AG08396 (cell line): ENCODE measurements around the gene MAMDC2.
A peak's percentile ranks its signal among the peaks of the same experiment; 100 is the strongest.
"Not testable (repeated sequence)": the region's sequence is repeated elsewhere in the genome, so short reads cannot be mapped to it uniquely, and the experiment has no call there.

Source experiments
- DNase-seq: peaks from one replicate; pipeline ENCODE4 v3.0.0; 2012; ENCODE audit warnings: low spot score, mixed read lengths

Gene MAMDC2

DNA sequence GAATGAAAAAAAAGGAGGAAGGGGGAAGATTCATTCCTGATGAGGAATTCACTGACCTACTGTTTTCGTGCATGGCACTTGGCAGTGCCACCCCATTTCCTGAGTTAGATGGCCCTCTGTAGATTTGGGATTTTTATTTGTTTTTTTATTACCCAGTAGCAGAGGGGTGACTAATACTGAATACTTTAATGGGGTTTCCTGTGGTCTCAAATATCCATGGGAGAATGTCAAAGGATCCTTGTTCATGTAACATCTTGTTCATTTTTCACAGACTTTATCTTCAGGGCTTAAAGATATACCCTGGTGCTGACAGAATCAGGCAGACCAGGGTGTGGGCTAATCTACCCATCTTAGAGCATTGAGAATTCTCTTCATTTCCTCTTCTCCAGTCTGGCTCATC lies 93.0 kb downstream of the MAMDC2 start:
- no peak for DNase-seq

DNA sequence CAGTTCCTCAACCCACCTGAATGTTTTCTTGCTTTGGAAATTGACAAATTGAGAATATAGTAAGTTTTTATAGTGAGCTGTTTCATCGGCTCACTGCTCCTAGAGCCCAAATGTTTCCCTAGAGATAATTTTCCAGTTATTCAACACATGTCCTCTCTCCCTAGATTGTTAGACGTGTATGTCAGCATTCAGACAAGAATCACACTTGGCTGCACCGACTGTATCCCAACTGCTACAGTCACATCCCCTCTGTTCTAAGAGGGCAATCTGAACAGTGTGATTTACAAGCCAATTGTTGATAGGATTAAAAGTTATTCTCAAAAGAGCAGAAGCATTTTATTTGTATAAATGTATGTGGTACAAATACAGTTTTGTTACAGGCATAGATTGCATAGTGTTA lies 93.9 kb downstream of the MAMDC2 start:
- no peak for DNase-seq

DNA sequence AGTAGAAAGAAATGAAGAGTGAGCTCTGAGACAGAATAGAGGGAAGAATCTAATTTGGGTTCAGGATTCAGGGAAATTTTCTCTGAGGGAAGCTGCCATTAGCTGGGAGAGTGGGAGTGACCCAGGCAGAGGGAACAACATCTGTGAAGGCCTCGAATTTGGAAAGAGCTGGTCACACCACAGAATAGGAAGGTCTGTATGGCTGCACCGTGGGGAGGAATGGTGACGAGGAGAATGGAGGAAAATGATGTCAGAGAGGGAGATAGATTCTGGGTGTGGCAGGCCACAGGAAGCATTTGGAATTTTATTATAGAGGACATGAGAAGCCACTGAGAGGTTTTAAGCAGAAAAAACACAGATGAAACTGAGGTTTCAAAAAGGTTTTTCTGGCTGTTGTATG lies 98.5 kb downstream of the MAMDC2 start:
- no peak for DNase-seq

DNA sequence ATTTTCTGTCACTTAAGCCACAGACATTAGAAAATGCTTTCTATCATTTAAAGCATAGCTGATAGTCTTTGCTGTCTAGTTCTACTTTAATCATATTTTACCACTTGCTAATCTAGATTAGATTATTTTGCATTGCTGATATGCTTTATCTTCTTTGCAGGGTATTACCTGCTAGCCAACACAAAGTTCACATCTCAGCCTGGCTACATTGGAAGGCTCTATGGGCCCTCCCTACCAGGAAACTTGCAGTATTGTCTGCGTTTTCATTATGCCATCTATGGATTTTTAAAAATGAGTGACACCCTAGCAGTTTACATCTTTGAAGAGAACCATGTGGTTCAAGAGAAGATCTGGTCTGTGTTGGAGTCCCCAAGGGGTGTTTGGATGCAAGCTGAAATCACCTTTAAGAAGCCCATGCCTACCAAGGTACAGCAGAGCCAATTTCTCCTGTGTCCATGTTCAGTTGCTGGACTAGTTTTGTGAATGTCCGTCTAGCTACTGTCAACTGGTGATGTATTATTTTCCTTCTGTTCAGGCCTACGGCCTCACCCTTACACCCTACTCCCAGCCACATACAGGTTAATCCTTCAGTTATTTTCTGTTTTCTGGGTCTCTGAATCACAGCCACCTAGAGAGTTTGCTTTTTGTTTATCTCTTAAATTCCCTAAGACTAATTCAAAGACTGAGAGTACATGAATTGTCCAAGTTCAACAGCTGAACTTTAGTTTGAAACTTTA lies 99.9 kb downstream of the MAMDC2 start:
- DNase-seq, result no peak

DNA sequence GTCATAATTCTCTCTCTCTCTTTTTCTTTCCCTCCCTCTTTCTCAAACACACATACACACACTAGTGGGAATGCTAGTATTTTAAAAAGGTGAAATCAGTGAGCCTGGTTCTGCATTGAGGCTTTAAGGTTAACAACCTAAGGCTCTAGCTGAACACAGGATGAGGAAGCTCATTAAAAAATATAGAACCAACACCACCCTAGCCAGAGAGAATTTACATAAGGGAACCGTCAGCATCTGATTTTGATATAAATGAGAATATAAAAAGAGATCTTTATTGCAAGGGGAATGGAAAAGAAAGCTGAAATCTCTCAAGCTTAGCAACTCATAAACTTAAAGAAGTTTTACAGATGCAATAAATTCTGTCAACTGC lies 100.5 kb downstream of the MAMDC2 start:
- no peak for DNase-seq

DNA sequence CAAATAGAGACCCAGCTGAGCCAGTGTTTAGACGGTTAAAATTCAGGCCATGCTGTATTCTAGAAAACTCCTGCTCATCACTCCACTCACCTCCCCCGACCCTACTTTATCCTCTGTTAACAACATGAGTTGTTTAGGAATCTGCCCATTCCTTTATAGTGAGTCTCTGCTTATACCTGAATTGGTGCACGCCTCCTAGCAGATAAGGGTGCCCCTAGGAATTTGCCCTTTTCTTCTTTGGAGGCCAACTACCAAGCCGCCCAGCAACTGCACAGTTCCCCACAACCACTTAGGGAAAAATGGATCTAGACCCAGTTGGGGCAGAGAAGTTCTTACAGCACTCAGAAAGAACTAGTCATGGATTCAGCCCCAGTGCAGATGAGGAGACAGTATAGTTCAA lies 102.3 kb downstream of the MAMDC2 start:
- DNase-seq, result no peak

DNA sequence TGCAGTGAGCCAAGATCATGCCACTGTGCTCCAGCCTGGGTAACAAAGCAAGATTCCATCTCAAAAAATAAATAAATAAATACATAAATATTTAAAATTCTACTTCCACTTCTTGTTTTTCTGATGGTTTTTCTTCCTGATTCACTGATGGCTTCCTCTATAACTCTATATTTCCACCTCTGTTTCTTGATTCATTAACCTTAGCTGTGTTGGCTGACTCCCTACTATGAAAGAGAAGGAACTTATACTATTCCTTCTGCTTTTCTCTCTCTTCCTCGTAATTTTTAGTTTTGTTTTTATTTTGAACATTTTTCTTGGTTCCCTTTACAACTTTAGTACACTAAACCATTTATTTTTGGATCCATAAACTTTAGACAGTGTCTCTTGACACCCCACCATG lies 103.5 kb downstream of the MAMDC2 start:
- DNase-seq, result no peak

DNA sequence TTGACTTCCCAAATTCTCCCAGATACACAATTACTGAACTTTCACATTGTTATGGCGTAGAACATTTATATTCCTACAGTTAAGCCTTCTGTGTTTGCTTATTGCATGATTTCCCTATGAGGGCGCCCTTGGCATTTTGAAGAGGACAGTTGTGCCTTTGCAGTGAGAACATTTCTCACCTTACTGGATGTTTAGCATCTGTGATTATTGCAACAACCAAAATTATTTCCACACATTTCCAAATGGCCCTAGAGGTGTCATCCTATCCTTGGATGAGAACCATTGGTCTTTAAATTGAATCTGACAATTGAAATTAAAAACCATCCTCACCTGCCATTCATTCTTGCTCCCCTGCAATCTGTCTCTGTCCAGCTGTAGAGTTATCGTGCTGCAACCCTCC lies 104.0 kb downstream of the MAMDC2 start:
- no peak for DNase-seq

DNA sequence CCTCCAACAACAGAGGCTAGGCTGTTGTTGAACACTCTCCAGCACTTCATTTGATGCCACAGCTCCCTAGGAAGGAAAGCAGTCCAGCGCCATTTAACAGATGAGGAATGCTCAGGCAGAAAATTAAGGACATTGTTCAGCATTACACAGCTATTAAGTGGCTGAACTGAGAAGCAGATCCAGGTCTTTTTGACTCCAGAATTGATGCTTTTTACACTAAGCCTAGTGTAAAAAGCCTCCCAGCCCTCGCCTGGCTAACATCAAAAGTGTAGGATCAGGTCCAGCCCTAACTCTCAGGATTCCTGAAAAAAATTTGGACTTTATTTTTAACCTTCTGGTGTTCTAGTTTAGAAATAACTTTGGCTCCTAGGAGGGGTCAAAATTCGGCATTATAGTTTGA lies 108.7 kb downstream of the MAMDC2 start:
- no peak for DNase-seq

DNA sequence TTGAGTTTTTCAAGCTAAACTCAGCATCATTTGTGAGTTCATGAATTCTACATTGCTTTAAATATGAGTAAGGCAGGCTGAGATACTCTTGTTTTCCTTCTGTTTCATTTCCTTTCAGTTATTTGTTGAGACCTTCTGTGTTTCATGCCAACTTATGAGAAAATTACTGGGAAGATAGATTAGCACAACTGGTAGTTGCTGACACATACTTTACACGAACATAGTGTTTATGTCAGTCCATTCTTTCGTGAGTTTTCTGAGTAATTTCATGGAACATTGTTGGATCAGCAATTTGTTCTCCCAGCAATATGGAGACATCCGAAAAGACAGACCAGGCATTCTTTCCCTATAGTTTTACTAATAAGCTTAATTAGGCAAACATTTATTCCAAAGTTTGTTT lies 113.1 kb downstream of the MAMDC2 start:
- no peak for DNase-seq

DNA sequence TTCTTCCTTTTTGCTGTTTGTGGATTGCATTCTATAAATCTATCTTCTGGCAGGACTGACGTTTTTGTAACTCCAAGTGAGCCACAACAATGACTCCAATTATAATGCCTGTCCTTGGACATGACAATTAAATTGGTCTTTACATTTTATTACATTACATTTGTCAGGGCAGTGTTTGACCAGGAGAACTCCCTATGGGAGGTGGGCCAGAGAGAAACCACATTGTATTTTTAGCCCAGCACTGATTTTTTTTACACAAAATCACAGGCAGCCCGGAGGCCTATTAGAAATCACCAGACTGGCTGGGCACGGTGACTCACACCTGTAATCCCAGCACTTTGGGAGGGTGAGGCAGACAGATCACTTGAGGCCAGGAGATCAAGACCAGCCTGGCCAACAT lies 116.0 kb downstream of the MAMDC2 start:
- DNase-seq, result no peak

DNA sequence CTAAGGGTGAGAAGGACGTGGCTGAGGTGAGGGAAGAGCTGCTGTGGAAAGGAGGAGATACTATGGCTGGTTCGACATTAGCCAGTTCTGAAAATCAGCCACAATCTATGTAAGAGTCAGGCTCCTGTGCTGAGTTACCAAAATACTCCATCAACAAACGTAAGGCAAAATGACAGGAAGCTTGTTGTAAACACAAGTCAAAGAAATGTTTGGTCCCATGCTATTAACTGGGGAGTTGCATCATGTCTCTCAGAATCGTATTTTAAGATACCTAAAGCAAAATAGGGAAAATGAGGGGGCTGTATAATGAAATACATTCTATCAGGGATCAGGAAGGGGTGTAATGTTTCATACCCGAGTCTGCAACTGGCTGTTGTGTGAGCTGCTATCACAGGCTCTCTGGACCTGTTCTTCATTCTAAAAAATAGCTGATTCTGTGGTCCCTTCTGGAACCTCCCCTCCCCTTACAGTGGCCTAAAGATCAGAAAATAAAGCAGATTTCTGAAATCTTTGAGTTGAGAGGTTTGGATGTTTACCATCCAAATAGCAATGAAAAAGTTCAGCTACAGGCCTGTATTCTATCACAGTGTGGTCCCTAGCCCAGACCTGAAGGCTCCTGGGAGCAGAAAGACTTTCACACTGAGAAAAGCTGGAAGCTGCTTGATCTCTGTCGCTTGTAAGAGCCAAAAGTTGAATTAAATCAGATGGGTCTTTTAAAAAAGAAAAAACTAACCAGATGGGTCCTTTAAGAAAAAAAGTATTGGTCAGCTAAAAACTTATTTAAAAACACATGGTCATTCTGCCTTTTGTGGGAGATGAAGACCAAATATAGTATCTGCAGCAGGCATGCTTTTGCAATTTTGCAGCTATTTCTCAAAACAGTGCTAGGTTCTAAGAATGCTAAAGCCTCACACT lies 117.3 kb downstream of the MAMDC2 start:
- no peak for DNase-seq

DNA sequence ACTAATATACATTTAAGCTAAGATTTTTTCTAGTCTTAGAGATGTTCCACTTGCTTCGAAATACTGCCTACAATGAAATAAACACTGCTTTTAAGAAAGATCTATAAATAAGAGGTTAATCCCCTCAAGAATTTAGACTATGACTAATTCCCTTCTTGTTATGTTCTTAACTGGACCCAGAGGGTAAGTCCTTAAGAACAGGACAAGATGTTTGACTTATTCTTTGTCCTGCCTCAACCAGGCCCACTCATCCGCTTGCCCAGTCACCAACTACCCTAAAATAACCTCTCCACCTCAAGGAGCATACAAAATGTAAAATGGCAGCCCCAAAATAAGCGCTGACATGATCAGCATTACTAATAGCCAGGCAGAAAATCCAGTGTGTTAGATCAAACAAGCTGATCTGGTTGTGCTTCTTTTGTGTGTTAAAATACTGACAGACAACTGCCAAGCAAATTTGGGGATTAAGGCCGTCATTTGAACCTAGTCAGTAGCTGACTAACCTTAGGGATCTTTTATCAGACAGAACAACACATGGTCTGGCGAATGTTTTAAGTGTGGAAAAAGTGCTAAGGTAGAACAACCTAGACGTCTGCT lies 121.5 kb downstream of the MAMDC2 start:
- no peak for DNase-seq

DNA sequence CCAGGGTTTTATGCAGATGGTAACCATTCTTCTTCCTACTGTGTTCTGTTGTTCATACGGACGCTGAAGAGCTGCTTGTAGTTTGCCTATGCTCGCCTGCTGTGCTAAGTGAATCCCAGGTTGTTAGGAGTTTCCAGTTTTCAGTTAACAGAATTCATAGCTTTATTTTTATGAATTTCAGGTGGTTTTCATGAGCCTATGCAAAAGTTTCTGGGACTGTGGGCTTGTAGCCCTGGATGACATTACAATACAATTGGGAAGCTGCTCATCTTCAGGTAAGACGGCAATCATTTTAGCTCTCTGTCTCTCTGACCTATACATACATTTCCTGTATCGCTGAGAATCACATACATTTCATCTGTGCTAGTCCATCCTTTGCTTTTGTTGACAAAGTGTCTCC lies 124.9 kb downstream of the MAMDC2 start:
- no peak for DNase-seq

DNA sequence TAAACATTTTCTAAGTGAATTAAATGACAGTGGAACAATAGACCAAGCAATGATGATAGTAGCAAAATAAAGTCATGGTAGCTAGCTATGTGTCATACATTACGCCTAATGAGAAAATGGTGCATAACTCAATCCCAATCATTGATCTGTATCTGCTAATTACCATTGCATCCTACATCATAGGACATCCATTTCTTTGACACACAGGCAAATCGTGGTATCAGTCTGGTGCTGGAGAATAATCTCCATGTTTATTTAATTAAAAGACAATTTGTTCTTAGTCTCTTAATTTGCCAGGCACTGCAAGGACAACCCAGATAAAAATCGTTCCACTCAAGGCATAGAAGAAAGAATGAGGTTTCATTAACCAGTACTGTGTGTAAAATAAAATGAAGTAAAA lies 125.6 kb downstream of the MAMDC2 start:
- DNase-seq, result no peak

DNA sequence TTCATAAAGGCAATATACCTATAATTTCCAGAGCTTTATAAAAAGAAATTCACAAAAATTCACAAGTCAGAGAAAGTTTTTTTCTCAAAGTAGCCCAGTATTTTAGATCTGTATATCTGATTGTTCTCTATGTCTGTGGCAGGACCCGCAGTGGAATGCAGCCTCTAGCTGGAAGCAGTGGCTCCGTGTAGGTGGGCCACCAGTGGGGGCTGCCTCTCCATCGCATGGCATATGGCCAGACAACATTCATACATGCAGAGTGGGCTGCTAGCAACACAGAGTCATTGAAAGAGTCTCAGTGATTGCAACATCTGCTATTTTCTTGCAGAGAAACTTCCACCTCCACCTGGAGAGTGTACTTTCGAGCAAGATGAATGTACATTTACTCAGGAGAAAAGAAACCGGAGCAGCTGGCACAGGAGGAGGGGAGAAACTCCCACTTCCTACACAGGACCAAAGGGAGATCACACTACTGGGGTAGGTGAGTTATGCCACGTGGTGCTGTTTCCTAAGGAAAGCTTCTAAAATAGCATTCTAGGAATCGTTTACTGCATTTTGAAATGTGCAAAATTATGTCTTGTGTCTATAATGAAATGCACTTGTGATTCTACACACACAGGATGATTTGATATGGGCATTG lies 126.6 kb downstream of the MAMDC2 start:
- no peak for DNase-seq

DNA sequence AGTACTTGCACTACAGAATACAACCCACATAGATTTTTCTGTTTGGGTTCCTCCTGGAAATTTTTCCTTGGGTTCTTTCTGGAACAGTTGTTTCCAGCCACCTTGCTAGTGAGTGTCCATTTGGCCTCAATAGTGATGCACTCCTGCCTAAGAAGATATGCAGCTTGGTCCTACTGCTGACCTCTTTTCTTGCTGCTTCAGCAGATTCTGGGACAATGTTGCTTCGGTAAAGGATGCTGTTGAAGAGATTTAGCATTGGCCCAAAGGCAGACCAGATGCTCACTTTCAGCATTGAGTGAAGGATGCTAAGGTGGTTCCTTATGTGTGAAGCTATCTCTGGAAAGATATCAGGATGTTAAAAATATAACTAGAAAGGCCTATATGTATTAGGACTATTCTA lies 128.9 kb downstream of the MAMDC2 start:
- DNase-seq, result no peak

DNA sequence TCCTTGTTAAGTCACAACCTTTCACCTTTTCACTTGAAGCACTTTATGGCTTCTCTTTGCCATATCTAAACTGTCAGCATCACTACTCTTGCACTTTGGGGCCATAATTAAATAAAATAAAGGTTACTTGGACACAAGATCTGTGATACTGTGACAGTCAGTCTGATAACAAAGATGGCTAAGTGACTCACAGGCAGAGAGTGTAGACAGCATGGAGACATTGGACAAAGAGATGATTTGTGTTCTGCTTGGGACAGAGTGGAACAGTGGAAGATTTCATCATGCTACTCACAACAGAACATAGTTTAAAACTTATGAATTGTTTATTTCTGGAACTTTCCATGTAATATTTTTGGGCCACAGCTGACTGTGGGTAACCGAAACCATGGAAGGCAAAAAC lies 133.5 kb downstream of the MAMDC2 start:
- DNase-seq, result no peak

DNA sequence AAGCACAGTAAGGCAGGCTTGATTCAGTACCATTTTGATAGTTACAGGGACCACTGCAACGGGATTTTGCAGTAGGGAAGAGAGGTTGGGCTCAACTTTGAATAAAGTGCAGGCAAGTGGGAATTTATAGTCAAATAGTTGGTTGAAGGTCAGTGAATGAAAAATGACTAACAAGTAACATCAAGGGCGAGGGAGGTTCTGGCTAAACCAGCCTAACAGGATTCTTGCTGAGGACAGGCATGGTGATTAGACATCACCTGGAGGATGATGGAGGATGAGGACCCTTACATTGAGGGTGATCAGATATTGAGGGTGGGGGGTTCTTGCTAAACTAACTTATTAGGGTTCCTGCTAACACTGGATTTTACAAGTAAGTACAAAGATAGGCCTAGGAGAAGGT lies 149.1 kb downstream of the MAMDC2 start:
- no peak for DNase-seq

DNA sequence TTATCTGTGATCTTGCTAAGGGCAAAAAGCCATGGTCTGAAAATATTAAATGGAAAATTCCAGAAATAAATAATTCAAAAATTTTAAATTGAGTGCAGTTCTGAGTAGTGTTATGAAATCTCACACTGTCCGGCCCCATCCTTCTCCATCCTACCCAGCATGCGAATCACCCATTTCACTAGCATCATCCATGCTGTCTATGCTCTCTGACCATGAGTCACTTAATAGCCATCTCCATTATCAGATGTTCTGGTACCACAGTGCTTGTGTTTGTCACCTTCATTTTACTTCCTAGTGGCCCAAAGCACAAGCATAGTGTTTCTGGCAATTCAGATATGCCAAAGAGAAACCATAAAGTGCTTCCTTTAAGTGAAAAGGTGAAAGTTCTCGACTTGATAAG lies 151.8 kb downstream of the MAMDC2 start:
- DNase-seq, result peak; percentile 33

DNA sequence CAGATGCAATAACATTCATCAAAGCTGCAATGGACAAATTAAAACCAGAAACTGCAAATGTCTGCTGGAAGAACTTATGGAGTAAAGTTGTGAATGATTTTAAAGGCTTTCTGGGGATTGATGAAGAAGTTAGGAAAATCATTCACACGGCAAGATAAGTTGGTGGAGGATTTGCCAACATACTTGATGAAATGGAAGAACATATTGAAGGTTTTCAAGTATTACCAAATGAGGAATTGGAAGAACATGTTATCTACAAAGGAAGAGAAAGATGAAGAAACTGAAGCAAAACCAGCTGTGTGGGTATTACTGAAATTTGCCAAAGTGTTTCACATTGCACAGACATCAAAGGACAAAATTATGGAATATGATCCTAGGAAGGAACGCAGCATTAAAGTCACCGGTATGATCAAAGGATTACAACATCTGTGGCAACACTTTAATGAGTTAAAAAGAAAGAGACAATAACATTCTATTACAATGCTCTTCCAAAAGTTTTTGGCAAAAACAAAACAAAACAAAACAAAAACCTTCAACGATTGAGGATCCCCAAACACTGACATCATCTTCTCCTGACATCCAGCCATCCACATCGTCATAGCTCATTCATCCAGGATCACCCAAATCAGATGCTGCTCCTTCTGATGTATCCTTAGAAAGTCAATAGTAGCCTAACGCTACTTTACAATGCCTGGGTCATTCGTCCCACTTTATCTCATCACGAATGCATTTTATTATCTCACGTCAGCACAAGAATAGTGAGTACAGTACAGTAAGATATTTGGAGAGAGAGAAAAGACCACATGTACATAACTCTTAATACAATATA lies 153.8 kb downstream of the MAMDC2 start:
- no peak for DNase-seq

DNA sequence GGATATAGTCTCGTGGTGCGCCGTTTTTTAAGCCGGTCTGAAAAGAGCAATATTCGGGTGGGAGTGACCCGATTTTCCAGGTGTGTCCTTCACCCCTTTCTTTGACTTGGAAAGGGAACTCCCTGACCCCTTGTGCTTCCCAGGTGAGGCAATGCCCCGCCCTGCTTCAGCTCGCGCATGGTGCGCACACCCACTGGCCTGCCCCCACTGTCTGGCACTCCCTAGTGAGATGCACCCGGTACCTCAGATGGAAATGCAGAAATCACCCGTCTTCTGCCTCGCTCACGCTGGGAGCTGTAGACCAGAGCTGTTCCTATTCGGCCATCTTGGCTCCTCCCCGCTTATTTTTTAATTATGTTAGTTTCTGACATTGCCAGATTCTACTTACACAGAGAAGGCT lies 161.1 kb downstream of the MAMDC2 start:
- DNase-seq, result not testable (repeated sequence)
